ENCODE measurements around the gene CAV1. TPM values are rescaled to one million over a fixed set of nuclear protein-coding genes. Genes with fewer than 3 reads are reported as not detected.

The CAV1 gene
- total and polyA plus RNA-seq, 2 of the 4 experiments (the other 2 are of a cell fraction): 1,592 to 1,808 TPM

- peaks cover 13% of the 10 kb centered on the region for H3K9me1 ChIP-seq (ENCODE audit: insufficient read depth, low read length)
- peak overlapping the region; percentile 80 for H3K27ac ChIP-seq (ENCODE audit: insufficient read depth, low read length)
- H2AFZ ChIP-seq (replicated peaks; ENCODE audit: low read length, poor library complexity): no peak overlapping the region
- peak overlapping the region; percentile 96 for H2BK120ac ChIP-seq (ENCODE audit: low read depth, low read length)
- H3K4ac ChIP-seq (ENCODE audit: low read depth, low read length): peak overlapping the region; percentile 94
- DNase-seq: peak; percentile 81
- H3K56ac ChIP-seq (ENCODE audit: extremely low read depth, insufficient read depth, low read length): peak overlapping the region; percentile 45; the same call in 1 of the 2 replicates
- no peaks in the 10 kb centered on the region for H3K9me3 ChIP-seq (ENCODE audit: control insufficient read depth, insufficient read depth, low read length)
- H2BK20ac ChIP-seq (ENCODE audit: low read depth, low read length): peak overlapping the region; percentile 91
- H2BK5ac ChIP-seq (ENCODE audit: low read depth, low read length, poor library complexity, severe bottlenecking): peak overlapping the region; percentile 77
- H3K14ac ChIP-seq (replicated peaks; ENCODE audit: low read depth, low read length): peak overlapping the region; percentile 92
- H4K5ac ChIP-seq (ENCODE audit: low read depth, low read length): peak overlapping the region; percentile 31; the same call in 1 of the 2 replicates
- intact Hi-C loops (cut with micrococcal nuclease): loop anchor here (1.0 to 10.0 kb wide), 7 partner anchors 47 to 416 kb away; no protein-coding TSS in a partner anchor
- H3K27me3 ChIP-seq (ENCODE audit: control insufficient read depth, insufficient read depth, low read length): no peaks in the 10 kb centered on the region
- WGBS, 2 experiments (ENCODE audit: extremely low coverage in 2 of 2, insufficient read length in 1 of 2): 0% methylated on average over 1 of the region's 4 CpGs; no CpG with 5 or more reads in 1 of the 2 experiments
- peaks cover 0 to 7% of the 10 kb centered on the region in 2 experiments; a peak in 3 of 4 replicates for H3K79me1 ChIP-seq (ENCODE audit: low read depth in 1 of 2, low read length in 2 of 2)
- peak; percentile 60 for ATAC-seq (ENCODE audit: low read depth)
- ChIA-PET POLR2A (ENCODE audit: unreplicated experiment) (interaction anchor here (0.5 to 0.8 kb wide), 2 partner anchors 52 to 412 kb away, joined by 3 to 7 read pairs; no protein-coding TSS in a partner anchor), CTCF (interaction anchor here (0.5 to 1.6 kb wide), 13 partner anchors 9 to 415 kb away, joined by 3 to 12 read pairs (median 4); no protein-coding TSS in a partner anchor)
- H4K91ac ChIP-seq (ENCODE audit: insufficient read depth, low read depth, low read length): peak overlapping the region; percentile 96
- peak overlapping the region; percentile 52 to 68 for H4K8ac ChIP-seq (ENCODE audit: low read depth in 2 of 2, low read length in 2 of 2)
- H3K4me1 ChIP-seq (ENCODE audit: control insufficient read depth, insufficient read depth, low read length): peaks cover 9% of the 10 kb centered on the region
- in situ Hi-C loops (cut with MboI; ENCODE audit: low sequenced_read_pairs): loop anchor here (10.0 kb wide), 1 partner anchor 54 kb away; no protein-coding TSS in a partner anchor
- H3K23ac ChIP-seq (ENCODE audit: low read depth, low read length): peak overlapping the region; percentile 82; the same call in 1 of the 2 replicates
- H3K36me3 ChIP-seq (ENCODE audit: control insufficient read depth, insufficient read depth, low read length): no peaks in the 10 kb centered on the region
- peak overlapping the region; percentile 3; the same call in 1 of the 2 replicates for H3K4me2 ChIP-seq (ENCODE audit: low read depth, low read length)
- no peak overlapping the region for H3K4me3 ChIP-seq (ENCODE audit: insufficient read depth, low read depth, low read length)
- H3K9ac ChIP-seq (ENCODE audit: low read depth, low read length): peak overlapping the region; percentile 16
- peak overlapping the region; percentile 15 for H3K18ac ChIP-seq (ENCODE audit: low read depth, low read length)
- no peak overlapping the region for H2AK9ac ChIP-seq (replicated peaks; ENCODE audit: low read depth, low read length, poor library complexity)
- H4K20me1 ChIP-seq (ENCODE audit: insufficient read depth, low read length): no peaks in the 10 kb centered on the region
- no TSS peak for BruUV-seq (replicated peaks)
- H2AK5ac ChIP-seq (ENCODE audit: low read depth, low read length): peak overlapping the region; percentile 26
- H2BK15ac ChIP-seq (ENCODE audit: low read depth, low read length): peak overlapping the region; percentile 78
- dilution Hi-C loops (cut with HindIII; ENCODE audit: low sequenced_read_pairs, unreplicated experiment): no loop called here
- TF ChIP-seq MAZ (IDR thresholded peaks at IDR 0.05; ENCODE audit: borderline replicate concordance, low read depth, low read length) (no peak), SMC3 (IDR thresholded peaks at IDR 0.05; ENCODE audit: low read depth, low read length) (peak; percentile 88), CEBPB (IDR thresholded peaks at IDR 0.05; ENCODE audit: low read depth, low read length) (no peak), CTCF (conservative IDR thresholded peaks at IDR 0.05; ENCODE audit: low read depth, low read length) (peak; percentile 78), RFX5 (IDR thresholded peaks at IDR 0.05; ENCODE audit: low read depth, low read length) (no peak), ELK1 (IDR thresholded peaks at IDR 0.05; ENCODE audit: borderline replicate concordance, low read depth, low read length) (no peak), POLR2A (IDR thresholded peaks at IDR 0.05; ENCODE audit: low read depth, low read length) (0 out of 2 replicates have a peak, but pooled peaks have one; percentile 17), BHLHE40 (IDR thresholded peaks at IDR 0.05; ENCODE audit: low read depth, low read length) (no peak), MXI1 (IDR thresholded peaks at IDR 0.05; ENCODE audit: borderline replicate concordance, low read depth, low read length) (no peak), MAFK (IDR thresholded peaks at IDR 0.05; ENCODE audit: low read depth, low read length) (no peak), CHD1 (IDR thresholded peaks at IDR 0.05; ENCODE audit: low read depth, low read length) (no peak), FOS (IDR thresholded peaks at IDR 0.05; ENCODE audit: low read depth, low read length) (no peak), RCOR1 (IDR thresholded peaks at IDR 0.05; ENCODE audit: insufficient replicate concordance, low read length) (no peak), NFE2L2 (IDR thresholded peaks at IDR 0.05; ENCODE audit: low read depth, low read length) (no peak)
These were observed 64.1 kb downstream of the CAV1 start for GRCh38 chr7:116588641-116589594.
